SH-SY5Y (cell line): ENCODE results near the gene RIOX2.

Experiments used
- GATA2 ChIP-seq: IDR thresholded peaks from 2 replicates; pipeline ENCODE4 v1.6.1; 2011; ENCODE audit warnings: mild to moderate bottlenecking, low read depth, low read length
- GATA3 ChIP-seq: IDR thresholded peaks from 2 replicates; pipeline ENCODE4 v1.6.1; 2011; ENCODE audit warnings: low read depth, mild to moderate bottlenecking, low read length, moderate library complexity

GRCh38 chr3:97937205-97937604, 35.0 kb downstream of the RIOX2 start:
- TF ChIP-seq GATA2 (no peak), GATA3 (no peak)
